DOHH2 (cell line): ENCODE data around the gene GPATCH2.

Source experiments
- CTCF ChIP-seq: fragments of 200-600 bp; sonication (generic); IDR thresholded peaks from one replicate; pipeline ENCODE4 v1.5.1; 2014; ENCODE audit warnings: antibody characterized with exemption, mild to moderate bottlenecking, low read depth, low read length; ENCODE audit not compliant: poor library complexity, severe bottlenecking
- EZH2phosphoT487 ChIP-seq: fragments of 200-600 bp; sonication (generic); IDR thresholded peaks from 2 replicates; pipeline ENCODE4 v1.6.1; 2017; ENCODE audit warnings: borderline replicate concordance, mild to moderate bottlenecking, antibody characterized with exemption, low read length, moderate library complexity, mixed read lengths

GRCh38 chr1:217626321-217626720 is 4.6 kb downstream of the GPATCH2 start:
- TF ChIP-seq CTCF (no peak), EZH2phosphoT487 (no peak)
